HepG2 (cell line): Measurements from ENCODE around the gene PIP4K2B.

Experiments
- CTCF ChIP-seq: sonication (generic); formaldehyde crosslinking; IDR thresholded peaks from 2 replicates; pipeline ENCODE4 v1.5.0; 2020; ENCODE audit warnings: mild to moderate bottlenecking, missing genetic modification reagents, moderate library complexity
- GFI1 ChIP-seq: sonication (generic); formaldehyde crosslinking; IDR thresholded peaks from 2 replicates; pipeline ENCODE4 v1.5.0; 2020; ENCODE audit warnings: missing genetic modification reagents, mild to moderate bottlenecking, borderline replicate concordance
- KDM5B ChIP-seq: sonication (generic); formaldehyde crosslinking; IDR thresholded peaks from 2 replicates; pipeline ENCODE4 v1.4.0; 2020; ENCODE audit warnings: missing genetic modification reagents, mild to moderate bottlenecking, borderline replicate concordance
- MEIS2 ChIP-seq: sonication (generic); formaldehyde crosslinking; IDR thresholded peaks from 2 replicates; pipeline ENCODE4 v1.9.0; 2021; ENCODE audit warnings: mild to moderate bottlenecking, missing genetic modification reagents
- POLR2A ChIP-seq, 2 experiments: IDR thresholded peaks; 2 replicates each; pipeline ENCODE4 v1.6.1; 2011; ENCODE audit warnings: low read depth in 2 of 2, low read length in 2 of 2, mild to moderate bottlenecking in 1 of 2, moderate library complexity in 1 of 2; ENCODE audit not compliant: insufficient read depth in 1 of 2
- RELA ChIP-seq: sonication (generic); formaldehyde crosslinking; IDR thresholded peaks from 2 replicates; pipeline ENCODE4 v1.4.0; 2020; ENCODE audit warnings: missing genetic modification reagents
- REST ChIP-seq, 2 experiments: IDR thresholded peaks; 2 replicates each; pipeline ENCODE4 v1.6.1; 2011 to 2012; ENCODE audit warnings: low read length in 2 of 2, borderline replicate concordance in 1 of 2, low read depth in 1 of 2, mild to moderate bottlenecking in 1 of 2, moderate library complexity in 1 of 2
- RFX5 ChIP-seq: IDR thresholded peaks from 2 replicates; pipeline ENCODE4 v1.6.1; 2011; ENCODE audit warnings: low read depth, low read length, improper control_type of control experiment
- TBL1XR1 ChIP-seq: fragments of 150-350 bp; IDR thresholded peaks from 2 replicates; pipeline ENCODE4 v1.6.1; 2014; ENCODE audit warnings: borderline replicate concordance, low read length; ENCODE audit not compliant: partially characterized antibody
- ZNF101 ChIP-seq: sonication (generic); formaldehyde crosslinking; IDR thresholded peaks from 2 replicates; pipeline ENCODE4 v1.4.0; 2020; ENCODE audit warnings: mild to moderate bottlenecking, low read depth, missing genetic modification reagents, borderline replicate concordance
- ZNF549 ChIP-seq: sonication (generic); formaldehyde crosslinking; IDR thresholded peaks from 2 replicates; pipeline ENCODE4 v1.5.0; 2020; ENCODE audit warnings: missing genetic modification reagents
- ZZZ3 ChIP-seq: sonication (generic); formaldehyde crosslinking; IDR thresholded peaks from 2 replicates; pipeline ENCODE4 v1.4.0; 2020; ENCODE audit warnings: missing genetic modification reagents, mild to moderate bottlenecking, borderline replicate concordance
- TF ChIP-seq, protein P1 (sequence below): IDR thresholded peaks from 2 replicates; pipeline ENCODE4 v1.6.1; 2016; ENCODE audit warnings: low read depth, control low read depth
- TF ChIP-seq, protein P2 (sequence below): sonication (generic); formaldehyde crosslinking; IDR thresholded peaks from 2 replicates; pipeline ENCODE4 v1.4.0; 2020; ENCODE audit warnings: missing genetic modification reagents, mild to moderate bottlenecking, borderline replicate concordance

DNA sequence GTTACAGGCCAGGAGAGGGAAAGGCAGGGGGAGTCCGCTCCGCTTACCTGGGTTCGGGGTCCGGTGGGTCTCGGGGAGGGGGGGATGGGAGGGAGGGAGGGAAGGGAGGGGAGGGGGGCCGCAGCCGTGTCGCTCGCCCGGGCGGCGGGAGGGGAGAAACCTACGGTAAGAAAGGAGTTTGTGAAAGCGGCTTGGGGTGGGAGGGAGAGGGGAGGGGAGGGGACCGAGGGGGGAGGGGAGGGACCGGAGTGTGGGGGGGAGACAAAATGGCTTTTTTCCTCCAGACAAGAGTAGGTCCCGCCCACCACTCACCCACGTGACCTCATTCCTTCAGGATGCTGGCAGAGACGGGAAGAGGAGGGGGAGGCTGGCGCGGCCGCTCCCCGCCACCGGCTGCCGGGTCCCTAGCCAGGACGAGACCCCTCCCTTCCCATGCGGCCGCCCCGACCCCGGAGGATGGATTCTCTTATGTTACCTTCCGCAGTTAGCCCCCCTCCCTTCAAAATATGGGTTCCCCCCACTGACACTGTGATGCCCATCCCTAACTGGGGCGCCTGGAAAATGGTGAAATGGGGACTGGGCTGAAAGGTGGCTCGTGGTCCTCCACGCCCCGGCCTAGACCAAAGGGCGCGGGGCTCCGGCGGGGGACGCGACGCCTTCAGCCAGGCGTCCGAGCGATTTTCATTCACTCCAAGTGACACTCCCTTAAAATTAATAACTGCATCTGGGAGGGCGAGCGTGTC lies 51.0 kb downstream of the PIP4K2B start, which contains the start of gene PCGF2:
- TF ChIP-seq ZNF101 (CRISPR knock-in tag) (no peak), ZZZ3 (CRISPR knock-in tag) (no peak), TBL1XR1 (no peak), CTCF (CRISPR knock-in tag) (no peak), ZNF549 (CRISPR knock-in tag) (no peak), REST (IDR thresholded peaks at IDR 0.05; ENCODE audit: borderline replicate concordance in 1 of 2, low read depth in 1 of 2, low read length in 2 of 2) (no peak), RFX5 (no peak), GFI1 (CRISPR knock-in tag) (no peak), RELA (CRISPR knock-in tag) (no peak), KDM5B (CRISPR knock-in tag) (no peak), POLR2A (IDR thresholded peaks at IDR 0.05; ENCODE audit: insufficient read depth in 1 of 2, low read depth in 2 of 2, low read length in 2 of 2) (peak; percentile 19 to 56; a peak in 2 of 4 replicates), MEIS2 (no peak)
- TF ChIP-seq, protein P1, sequence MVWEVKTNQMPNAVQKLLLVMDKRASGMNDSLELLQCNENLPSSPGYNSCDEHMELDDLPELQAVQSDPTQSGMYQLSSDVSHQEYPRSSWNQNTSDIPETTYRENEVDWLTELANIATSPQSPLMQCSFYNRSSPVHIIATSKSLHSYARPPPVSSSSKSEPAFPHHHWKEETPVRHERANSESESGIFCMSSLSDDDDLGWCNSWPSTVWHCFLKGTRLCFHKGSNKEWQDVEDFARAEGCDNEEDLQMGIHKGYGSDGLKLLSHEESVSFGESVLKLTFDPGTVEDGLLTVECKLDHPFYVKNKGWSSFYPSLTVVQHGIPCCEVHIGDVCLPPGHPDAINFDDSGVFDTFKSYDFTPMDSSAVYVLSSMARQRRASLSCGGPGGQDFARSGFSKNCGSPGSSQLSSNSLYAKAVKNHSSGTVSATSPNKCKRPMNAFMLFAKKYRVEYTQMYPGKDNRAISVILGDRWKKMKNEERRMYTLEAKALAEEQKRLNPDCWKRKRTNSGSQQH (CRISPR knock-in tag), result 0 out of 2 replicates have a peak, but pooled peaks have one; percentile 43
- TF ChIP-seq, protein P2, sequence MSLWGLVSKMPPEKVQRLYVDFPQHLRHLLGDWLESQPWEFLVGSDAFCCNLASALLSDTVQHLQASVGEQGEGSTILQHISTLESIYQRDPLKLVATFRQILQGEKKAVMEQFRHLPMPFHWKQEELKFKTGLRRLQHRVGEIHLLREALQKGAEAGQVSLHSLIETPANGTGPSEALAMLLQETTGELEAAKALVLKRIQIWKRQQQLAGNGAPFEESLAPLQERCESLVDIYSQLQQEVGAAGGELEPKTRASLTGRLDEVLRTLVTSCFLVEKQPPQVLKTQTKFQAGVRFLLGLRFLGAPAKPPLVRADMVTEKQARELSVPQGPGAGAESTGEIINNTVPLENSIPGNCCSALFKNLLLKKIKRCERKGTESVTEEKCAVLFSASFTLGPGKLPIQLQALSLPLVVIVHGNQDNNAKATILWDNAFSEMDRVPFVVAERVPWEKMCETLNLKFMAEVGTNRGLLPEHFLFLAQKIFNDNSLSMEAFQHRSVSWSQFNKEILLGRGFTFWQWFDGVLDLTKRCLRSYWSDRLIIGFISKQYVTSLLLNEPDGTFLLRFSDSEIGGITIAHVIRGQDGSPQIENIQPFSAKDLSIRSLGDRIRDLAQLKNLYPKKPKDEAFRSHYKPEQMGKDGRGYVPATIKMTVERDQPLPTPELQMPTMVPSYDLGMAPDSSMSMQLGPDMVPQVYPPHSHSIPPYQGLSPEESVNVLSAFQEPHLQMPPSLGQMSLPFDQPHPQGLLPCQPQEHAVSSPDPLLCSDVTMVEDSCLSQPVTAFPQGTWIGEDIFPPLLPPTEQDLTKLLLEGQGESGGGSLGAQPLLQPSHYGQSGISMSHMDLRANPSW (CRISPR knock-in tag), result no peak
